Muscle of arm (tissue), 14 donors: ENCODE data around the gene NLRP6. TPM values are rescaled to one million over a fixed set of nuclear protein-coding genes. Genes with fewer than 3 reads are reported as not detected.
"Not testable (repeated sequence)": the region's sequence is repeated elsewhere in the genome, so short reads cannot be mapped to it uniquely, and the experiment has no call there.

Experiments used
- DNase-seq: peaks from one replicate; pipeline ENCODE4 v3.0.0-alpha.2; 2013
- long read RNA-seq, 11 donors: transcript quantifications; one replicate each; lab custom pipeline, GENCODE V29; 2026
- polyA plus RNA-seq, 12 donors: library from polyadenylated mRNA; unstranded; fragments of 120-200 nt; gene quantifications; one replicate each; pipeline ENCODE4 v1.2.1, GENCODE V29; 2013; ENCODE audit not compliant: insufficient read length in 12 of 12

The NLRP6 gene
- not detected for polyA plus RNA-seq
- long read RNA-seq, donor 1, result 0 reads
- long read RNA-seq, donor 2, result 0 reads
- long read RNA-seq, donor 3, result 0 reads
- long read RNA-seq, donor 4, result 0 reads
- long read RNA-seq, donor 5, result 0 reads
- long read RNA-seq, donor 6, result 0 reads
- long read RNA-seq, donor 7, result 0 reads
- long read RNA-seq, donor 8, result 0 reads
- long read RNA-seq, donor 9, result 0 reads
- long read RNA-seq, donor 10, result 0 reads
- long read RNA-seq, donor 11, result 0 reads

- DNase-seq, result no peak
Measured at GRCh38 chr11:278001-278951, at the start of gene NLRP6. Gene NLRP6 (plus strand): TSS chr11:278407. CDS start chr11:278570, 163 bp downstream.

GRCh38 chr11:230431-230830 is 47.8 kb upstream of the NLRP6 start:
- DNase-seq, result no peak

GRCh38 chr11:232783-233565 is 45.2 kb upstream of the NLRP6 start:
- DNase-seq, result no peak

GRCh38 chr11:235180-235579 is 43.0 kb upstream of the NLRP6 start:
- no peak for DNase-seq

- DNase-seq, result no peak
Measured at GRCh38 chr11:235609-235996, 42.6 kb upstream of the NLRP6 start.

- peak; percentile 78 for DNase-seq
Measured at GRCh38 chr11:235997-236773, 42.0 kb upstream of the NLRP6 start, which contains the start of gene SIRT3. Gene SIRT3 (minus strand): TSS chr11:236342. CDS start chr11:236328, 14 bp downstream.

GRCh38 chr11:236774-237767 is 41.1 kb upstream of the NLRP6 start, which contains the start of gene PSMD13:
Gene PSMD13 (plus strand): TSS chr11:236976. CDS start chr11:237050, 74 bp downstream.
- peak; percentile 90 for DNase-seq

GRCh38 chr11:238346-238745 is 39.9 kb upstream of the NLRP6 start:
- DNase-seq, result not testable (repeated sequence)

- no peak for DNase-seq
Measured at GRCh38 chr11:240315-240714, 37.9 kb upstream of the NLRP6 start.

GRCh38 chr11:241634-242033 is 36.6 kb upstream of the NLRP6 start:
- no peak for DNase-seq

GRCh38 chr11:244376-244775 is 33.8 kb upstream of the NLRP6 start:
- DNase-seq, result no peak

GRCh38 chr11:249062-249461 is 29.1 kb upstream of the NLRP6 start:
- DNase-seq, result no peak

- no peak for DNase-seq
Measured at GRCh38 chr11:250274-250673, 27.9 kb upstream of the NLRP6 start.

GRCh38 chr11:250740-251299 is 27.4 kb upstream of the NLRP6 start:
- DNase-seq, result peak; percentile 20

- no peak for DNase-seq
Measured at GRCh38 chr11:251550-251949, 26.7 kb upstream of the NLRP6 start.

GRCh38 chr11:252666-253065 is 25.5 kb upstream of the NLRP6 start:
- no peak for DNase-seq

GRCh38 chr11:253160-253885 is 24.9 kb upstream of the NLRP6 start:
- DNase-seq, result no peak

- no peak for DNase-seq
Measured at GRCh38 chr11:253886-254270, 24.3 kb upstream of the NLRP6 start.

- no peak for DNase-seq
Measured at GRCh38 chr11:255176-255575, 23.0 kb upstream of the NLRP6 start.
